Measurements from ENCODE around the gene PNRC2.
"Not testable (repeated sequence)": the region's sequence is repeated elsewhere in the genome, so short reads cannot be mapped to it uniquely, and the experiment has no call there.

PNRC2 gene

DNA sequence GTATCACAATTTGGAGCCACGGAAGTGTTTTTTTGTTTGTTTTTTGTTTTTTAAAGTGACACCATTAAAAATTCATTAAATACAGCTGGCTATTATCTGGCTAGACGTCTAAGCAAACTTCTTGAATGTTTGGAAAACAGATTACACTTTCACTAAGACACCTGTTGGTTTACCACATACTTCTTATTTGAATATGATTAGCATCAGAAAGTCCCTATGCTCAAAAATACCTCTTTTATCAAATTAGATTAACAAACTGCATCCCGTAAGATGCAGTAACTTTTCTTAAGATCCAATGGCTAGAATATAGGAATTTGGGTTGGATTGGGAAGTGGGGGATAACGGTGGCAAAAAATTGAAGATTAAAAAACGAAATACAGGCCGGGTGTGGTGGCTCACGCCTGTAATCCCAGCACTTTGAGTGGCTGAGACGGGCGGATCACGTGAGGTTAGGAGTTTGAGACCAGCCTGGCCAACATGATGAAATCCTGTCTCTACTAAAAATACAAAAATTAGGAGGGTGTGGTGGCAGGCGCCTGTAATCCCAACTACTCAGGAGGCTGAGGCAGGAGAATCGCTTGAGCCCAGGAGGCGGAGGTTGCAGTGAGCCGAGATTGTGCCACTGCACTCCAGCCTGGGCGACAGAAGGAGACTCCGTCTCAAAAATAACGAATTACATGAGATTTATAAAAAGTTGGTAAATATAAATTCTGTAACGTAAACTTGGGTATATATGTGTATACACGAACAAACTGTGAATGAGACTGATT is 1.4 kb upstream of the PNRC2 start:
- H3K36me3 ChIP-seq (ENCODE audit: insufficient read depth, low read length), result peaks cover 14% of the 10 kb centered on the region

DNA sequence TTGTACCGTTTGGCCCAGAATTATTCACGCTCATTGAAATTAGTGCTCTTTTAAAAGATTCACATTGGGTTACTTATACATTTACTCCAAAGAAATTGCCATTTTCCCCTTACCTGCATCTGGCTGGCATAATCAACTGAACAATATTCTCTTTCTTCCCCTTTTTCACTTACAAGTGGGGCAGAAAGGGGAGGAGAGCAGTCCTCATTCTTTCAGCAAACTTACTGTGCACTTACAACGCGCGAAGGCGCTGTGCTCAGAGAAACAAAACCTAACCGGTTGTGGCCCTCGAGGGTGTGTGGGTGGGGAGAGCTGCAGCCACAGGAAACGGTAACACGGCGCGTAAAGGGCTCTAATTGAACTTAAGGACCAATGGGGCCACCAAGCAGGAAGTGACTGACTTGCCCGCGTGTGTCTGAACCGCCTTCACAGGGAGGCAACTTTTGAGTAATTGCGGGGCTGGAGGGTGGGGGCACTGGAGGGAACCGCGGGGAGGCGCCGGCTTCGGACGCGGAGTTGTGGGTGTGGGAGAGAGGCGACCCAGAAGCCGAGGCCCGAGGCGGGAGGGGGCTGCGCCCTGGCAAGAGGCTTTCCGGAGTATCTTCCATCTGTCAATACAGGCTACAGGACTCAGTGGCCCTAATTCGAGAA is 693 bp upstream of the PNRC2 start:
- Histone ChIP-seq H3K4me3 (ENCODE audit: low read length) (peak overlapping the region; percentile 95), H3K4me1 (ENCODE audit: control insufficient read depth, insufficient read depth, low read length) (peaks cover 20% of the 10 kb centered on the region), H3K9me3 (replicated peaks; ENCODE audit: low read length) (no peaks in the 10 kb centered on the region)

More for the DNA sequence above, 1.4 kb upstream of the PNRC2 start:
- H3K9me3 ChIP-seq (replicated peaks; ENCODE audit: low read length); H3K27me3 ChIP-seq (ENCODE audit: control insufficient read depth, insufficient read depth, low read length): not testable (repeated sequence)
- H3K4me3 ChIP-seq (ENCODE audit: low read length), result peak overlapping the region; percentile 95
- H3K4me2 ChIP-seq (ENCODE audit: low read length), result peak overlapping the region; percentile 81
- H3K9ac ChIP-seq (ENCODE audit: low read depth, low read length), result peak overlapping the region; percentile 96
- H3K4me1 ChIP-seq (ENCODE audit: control insufficient read depth, insufficient read depth, low read length), result peaks cover 20% of the 10 kb centered on the region

DNA sequence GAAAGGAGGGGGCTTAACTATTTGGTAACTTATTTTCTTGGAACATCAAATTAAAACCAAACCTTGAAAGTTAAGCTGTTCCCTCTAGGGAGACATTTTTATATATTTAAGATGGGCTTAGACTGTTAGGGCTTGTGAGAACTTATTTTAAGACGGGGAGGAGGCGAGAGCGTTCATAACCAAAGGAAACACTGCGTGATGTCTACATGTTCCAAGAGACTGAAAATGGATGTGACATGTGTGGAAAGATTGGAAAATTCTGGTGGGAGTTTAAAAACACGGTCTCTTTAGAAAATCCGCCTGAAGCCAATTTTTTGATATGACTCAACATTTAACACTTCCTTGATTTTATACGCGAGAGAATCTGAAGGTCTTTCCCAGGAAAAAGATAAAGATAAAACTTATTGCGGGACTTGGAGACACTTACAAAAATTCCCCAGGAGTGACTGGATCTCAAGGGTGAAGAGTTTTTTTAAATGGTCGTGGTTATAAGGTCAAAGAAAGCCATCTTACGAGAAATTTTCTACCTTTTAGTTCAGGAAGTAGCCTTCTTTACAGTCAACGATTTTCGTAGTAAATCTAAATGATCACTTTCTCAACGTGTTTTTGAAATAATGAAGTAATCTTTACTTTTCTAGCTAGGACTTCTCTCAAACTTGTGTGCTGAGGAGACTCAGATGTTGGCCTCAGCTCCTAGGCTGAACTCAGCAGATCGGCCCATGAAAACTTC is 828 bp downstream of the PNRC2 start:
- H3K9me3 ChIP-seq (replicated peaks; ENCODE audit: low read length), result no peaks in the 10 kb centered on the region
- H3K36me3 ChIP-seq (ENCODE audit: insufficient read depth, low read length), result peaks cover 24% of the 10 kb centered on the region
- peak overlapping the region; percentile 83 for H3K4me2 ChIP-seq (ENCODE audit: low read length)
- peak overlapping the region; percentile 96 for H3K9ac ChIP-seq (ENCODE audit: low read depth, low read length)
- H3K4me1 ChIP-seq (ENCODE audit: control insufficient read depth, insufficient read depth, low read length), result peaks cover 10% of the 10 kb centered on the region
- no peaks in the 10 kb centered on the region for H3K27me3 ChIP-seq (ENCODE audit: control insufficient read depth, insufficient read depth, low read length)
- H3K4me3 ChIP-seq (ENCODE audit: low read length), result peak overlapping the region; percentile 95

More for the DNA sequence above, 693 bp upstream of the PNRC2 start:
- no peaks in the 10 kb centered on the region for H3K27me3 ChIP-seq (ENCODE audit: control insufficient read depth, insufficient read depth, low read length)
- peak overlapping the region; percentile 96 for H3K9ac ChIP-seq (ENCODE audit: low read depth, low read length)
- peak overlapping the region; percentile 81 for H3K4me2 ChIP-seq (ENCODE audit: low read length)
- peaks cover 22% of the 10 kb centered on the region for H3K36me3 ChIP-seq (ENCODE audit: insufficient read depth, low read length)

DNA sequence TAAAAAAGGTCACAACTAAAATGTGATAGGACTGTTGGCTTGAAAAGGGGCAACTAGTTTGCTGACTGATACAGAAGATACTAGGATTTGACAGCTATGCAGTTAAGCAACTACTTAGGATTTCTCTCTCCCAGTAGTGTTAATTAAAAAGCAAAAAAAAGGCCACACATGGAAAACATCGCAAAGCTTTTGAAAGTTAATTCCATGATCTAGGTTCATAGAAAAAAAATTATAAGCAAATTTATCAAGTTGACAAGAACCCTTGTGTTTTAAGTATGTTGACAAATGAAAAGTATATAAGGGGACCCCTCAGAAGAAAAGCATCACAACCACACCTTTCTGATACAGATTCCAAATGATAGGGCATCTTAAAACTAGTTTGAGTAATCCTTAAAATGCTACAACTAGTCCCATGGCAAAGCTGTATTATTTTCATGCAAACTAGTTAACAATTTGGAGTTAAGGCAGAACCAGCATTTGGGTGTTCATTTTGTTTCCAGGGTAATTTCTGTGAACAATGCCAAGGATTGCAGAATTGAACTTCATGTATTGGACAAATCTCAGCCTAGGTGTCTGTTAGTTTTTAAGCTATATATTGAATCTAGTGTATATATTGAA is 4.1 kb downstream of the PNRC2 start:
- peaks cover 55% of the 10 kb centered on the region for H3K36me3 ChIP-seq (ENCODE audit: insufficient read depth, low read length)

DNA sequence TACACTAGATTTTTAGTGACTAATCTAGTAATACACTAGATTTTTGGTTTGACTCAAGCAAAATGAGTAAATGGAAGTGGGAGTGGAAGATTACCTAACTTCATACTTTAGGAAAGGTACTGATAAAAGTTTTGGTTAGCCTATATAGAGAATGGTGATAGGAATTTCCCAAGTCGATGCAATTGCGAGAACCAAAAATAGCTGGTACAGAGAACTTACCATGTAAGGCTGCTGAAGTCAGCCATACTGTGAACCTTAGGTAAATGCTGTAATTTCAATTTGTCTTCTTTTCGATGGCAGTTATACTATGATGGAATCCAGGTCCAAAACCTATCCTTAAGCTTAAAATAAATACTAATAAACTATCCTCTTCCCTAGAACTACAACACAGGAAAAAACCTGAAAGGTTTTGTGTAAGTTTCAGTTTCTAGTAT is 4.6 kb downstream of the PNRC2 start:
- Histone ChIP-seq H3K27me3 (ENCODE audit: control insufficient read depth, insufficient read depth, low read length) (no peaks in the 10 kb centered on the region), H3K4me3 (ENCODE audit: low read length) (no peak overlapping the region), H3K9me3 (replicated peaks; ENCODE audit: low read length) (no peaks in the 10 kb centered on the region), H3K9ac (ENCODE audit: low read depth, low read length) (no peak overlapping the region), H3K4me2 (ENCODE audit: low read length) (no peak overlapping the region), H3K4me1 (ENCODE audit: control insufficient read depth, insufficient read depth, low read length) (no peaks in the 10 kb centered on the region), H3K36me3 (ENCODE audit: insufficient read depth, low read length) (peaks cover 57% of the 10 kb centered on the region)

More for the DNA sequence above, 4.1 kb downstream of the PNRC2 start:
- H3K4me2 ChIP-seq (ENCODE audit: low read length), result no peak overlapping the region
- no peak overlapping the region for H3K9ac ChIP-seq (ENCODE audit: low read depth, low read length)
- H3K4me1 ChIP-seq (ENCODE audit: control insufficient read depth, insufficient read depth, low read length), result peaks cover 1% of the 10 kb centered on the region
- H3K27me3 ChIP-seq (ENCODE audit: control insufficient read depth, insufficient read depth, low read length), result no peaks in the 10 kb centered on the region
- H3K4me3 ChIP-seq (ENCODE audit: low read length), result no peak overlapping the region
- no peaks in the 10 kb centered on the region for H3K9me3 ChIP-seq (replicated peaks; ENCODE audit: low read length)

DNA sequence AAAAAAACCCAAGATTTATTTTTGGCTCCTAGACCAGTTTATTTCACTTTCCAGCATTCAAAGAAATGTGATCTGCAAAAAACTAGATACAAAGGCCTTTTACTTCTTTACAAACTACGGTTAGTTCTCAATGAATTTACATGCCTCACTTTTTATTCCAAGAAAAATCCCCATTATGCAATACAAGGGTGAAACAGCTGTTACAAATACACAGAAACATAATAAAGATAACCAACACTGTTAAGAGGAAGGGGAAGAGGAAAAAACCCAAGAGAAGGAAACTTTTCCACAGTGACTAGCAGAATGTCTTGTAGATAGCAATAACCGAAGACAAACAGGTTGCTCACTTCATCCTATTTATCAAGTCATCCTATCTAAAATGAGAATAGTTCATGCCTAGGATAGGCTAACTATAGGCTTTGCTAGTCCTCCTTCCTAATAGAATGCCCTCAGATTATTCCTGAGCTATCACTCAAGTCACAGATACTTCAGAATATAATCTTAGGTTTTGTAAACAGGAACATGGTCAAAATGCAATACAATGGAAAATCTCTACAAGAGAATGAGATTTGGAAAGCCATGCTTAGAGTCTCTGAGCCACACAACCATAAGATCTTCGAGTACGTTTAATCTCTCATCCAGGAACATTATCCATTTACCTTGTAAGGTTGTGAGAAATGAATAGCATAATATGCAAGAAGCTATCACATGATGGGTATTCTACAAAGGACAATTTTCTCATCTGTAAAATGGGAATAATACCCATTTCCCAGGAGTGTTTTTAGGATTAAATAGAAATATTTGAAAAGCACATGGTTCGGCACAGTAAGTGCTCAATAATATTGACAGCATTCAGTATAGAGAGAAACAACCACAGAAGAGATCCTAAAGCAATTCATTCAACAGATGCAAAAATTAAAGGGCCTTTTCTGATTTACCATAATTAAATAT is 5.4 kb downstream of the PNRC2 start:
- no peaks in the 10 kb centered on the region for H3K27me3 ChIP-seq (ENCODE audit: control insufficient read depth, insufficient read depth, low read length)
- H3K4me3 ChIP-seq (ENCODE audit: low read length), result no peak overlapping the region
- no peak overlapping the region for H3K9ac ChIP-seq (ENCODE audit: low read depth, low read length)
- H3K9me3 ChIP-seq (replicated peaks; ENCODE audit: low read length), result no peaks in the 10 kb centered on the region
- peaks cover 65% of the 10 kb centered on the region for H3K36me3 ChIP-seq (ENCODE audit: insufficient read depth, low read length)
- H3K4me1 ChIP-seq (ENCODE audit: control insufficient read depth, insufficient read depth, low read length), result no peaks in the 10 kb centered on the region
- no peak overlapping the region for H3K4me2 ChIP-seq (ENCODE audit: low read length)

DNA sequence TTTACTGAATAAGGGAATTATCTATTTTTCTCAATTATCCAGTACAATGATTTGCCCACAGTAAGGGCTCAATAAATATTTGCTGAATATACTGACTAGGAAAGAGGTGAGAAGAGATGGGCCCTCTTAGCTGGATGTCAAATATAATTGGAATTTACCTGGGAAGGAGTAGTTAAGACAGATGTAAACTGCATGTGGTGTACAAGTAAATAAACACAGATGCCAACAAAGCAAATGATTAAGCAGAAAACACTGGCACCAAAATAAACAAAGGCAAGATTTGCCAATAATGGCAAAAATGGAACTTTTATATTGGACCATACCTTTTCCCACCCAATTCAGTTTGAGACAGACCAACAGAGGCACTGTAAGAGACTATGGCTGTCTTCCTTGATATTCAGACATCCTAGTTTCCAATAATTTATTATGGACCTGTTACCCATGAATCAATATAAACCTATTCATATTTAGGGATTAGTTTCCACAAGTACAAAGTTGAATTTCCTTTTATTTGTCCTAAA is 7.4 kb downstream of the PNRC2 start:
- no peaks in the 10 kb centered on the region for H3K4me1 ChIP-seq (ENCODE audit: control insufficient read depth, insufficient read depth, low read length)
- peaks cover 70% of the 10 kb centered on the region for H3K36me3 ChIP-seq (ENCODE audit: insufficient read depth, low read length)
- H3K27me3 ChIP-seq (ENCODE audit: control insufficient read depth, insufficient read depth, low read length), result no peaks in the 10 kb centered on the region
- no peak overlapping the region for H3K4me3 ChIP-seq (ENCODE audit: low read length)
- H3K4me2 ChIP-seq (ENCODE audit: low read length), result no peak overlapping the region
- no peaks in the 10 kb centered on the region for H3K9me3 ChIP-seq (replicated peaks; ENCODE audit: low read length)
- no peak overlapping the region for H3K9ac ChIP-seq (ENCODE audit: low read depth, low read length)

DNA sequence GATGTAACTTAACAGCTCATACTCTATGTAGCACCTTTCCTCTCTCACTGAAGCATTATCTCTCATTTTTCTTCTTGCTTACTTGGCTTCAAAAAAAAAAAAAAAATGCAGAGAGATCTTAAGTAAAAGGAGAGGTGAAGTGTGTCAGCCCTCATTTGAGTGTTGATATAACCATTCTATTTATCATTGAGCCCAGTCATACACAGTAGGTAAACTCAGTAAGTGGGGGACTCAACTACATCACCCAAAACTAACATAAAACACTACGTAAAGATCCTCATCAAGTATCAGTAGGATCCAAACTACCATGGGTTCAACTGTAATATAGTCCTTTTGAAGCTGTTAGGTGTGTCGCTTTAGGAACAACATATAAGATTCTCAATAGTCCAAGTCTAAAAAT is 8.2 kb downstream of the PNRC2 start:
- H3K9ac ChIP-seq (ENCODE audit: low read depth, low read length), result no peak overlapping the region
- no peaks in the 10 kb centered on the region for H3K9me3 ChIP-seq (replicated peaks; ENCODE audit: low read length)
- no peaks in the 10 kb centered on the region for H3K4me1 ChIP-seq (ENCODE audit: control insufficient read depth, insufficient read depth, low read length)
- peaks cover 71% of the 10 kb centered on the region for H3K36me3 ChIP-seq (ENCODE audit: insufficient read depth, low read length)
- no peak overlapping the region for H3K4me3 ChIP-seq (ENCODE audit: low read length)
- H3K4me2 ChIP-seq (ENCODE audit: low read length), result no peak overlapping the region
- no peaks in the 10 kb centered on the region for H3K27me3 ChIP-seq (ENCODE audit: control insufficient read depth, insufficient read depth, low read length)

DNA sequence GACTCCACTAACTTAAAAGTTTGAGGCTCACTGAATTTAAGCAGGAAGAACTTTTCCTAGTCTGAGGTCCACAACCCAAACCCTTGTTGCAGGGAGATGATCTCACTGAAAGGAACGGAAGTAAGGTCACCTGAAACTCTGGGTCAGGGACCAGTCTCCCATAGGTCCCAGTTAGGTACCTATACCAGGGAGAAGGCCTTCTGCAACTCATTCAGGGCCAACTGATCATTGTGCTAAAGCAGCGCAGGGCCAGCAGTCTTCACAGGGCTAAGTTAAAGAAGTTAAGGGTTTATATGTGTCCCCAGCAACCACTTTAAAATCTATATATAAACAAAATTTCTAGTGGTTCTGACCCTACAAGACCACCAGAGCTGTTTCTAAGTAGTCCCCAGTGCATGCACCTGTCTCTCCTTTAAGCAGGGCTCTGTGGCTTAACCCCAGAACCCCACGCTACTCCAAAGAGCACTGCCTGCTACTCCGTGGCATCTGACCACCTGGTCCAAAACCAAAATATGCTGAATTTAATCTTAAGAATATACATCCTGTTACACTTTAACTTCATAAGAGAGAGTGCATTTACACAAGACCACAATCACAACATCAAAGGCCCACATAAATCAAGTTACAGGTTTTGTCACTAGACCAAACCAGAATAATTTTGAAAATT is 17.7 kb downstream of the PNRC2 start:
- no peak overlapping the region for H3K9ac ChIP-seq (ENCODE audit: low read depth, low read length)
- H3K4me1 ChIP-seq (ENCODE audit: control insufficient read depth, insufficient read depth, low read length), result peaks cover 37% of the 10 kb centered on the region
- peak overlapping the region; percentile 97 for H3K4me3 ChIP-seq (ENCODE audit: low read length)
- H3K4me2 ChIP-seq (ENCODE audit: low read length), result peak overlapping the region; percentile 80
- no peaks in the 10 kb centered on the region for H3K9me3 ChIP-seq (replicated peaks; ENCODE audit: low read length)
- H3K36me3 ChIP-seq (ENCODE audit: insufficient read depth, low read length), result peaks cover 29% of the 10 kb centered on the region
- no peaks in the 10 kb centered on the region for H3K27me3 ChIP-seq (ENCODE audit: control insufficient read depth, insufficient read depth, low read length)

DNA sequence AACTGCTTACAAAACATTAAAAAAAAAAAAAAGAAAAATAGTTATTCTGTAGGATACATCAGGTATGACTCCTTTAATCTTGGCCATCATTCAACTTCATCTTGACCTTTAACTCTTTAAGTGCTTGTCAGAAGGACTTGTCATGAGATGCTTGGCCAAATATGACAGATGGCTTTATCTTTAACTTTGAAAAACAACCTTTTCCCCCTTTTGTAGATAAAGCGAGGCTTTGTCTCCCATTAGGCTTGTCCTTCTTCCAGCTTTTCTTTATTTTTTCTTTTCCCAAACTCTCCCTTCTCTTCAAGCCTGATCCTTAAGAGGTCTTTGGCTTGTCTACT is 18.2 kb downstream of the PNRC2 start:
- H3K4me3 ChIP-seq (ENCODE audit: low read length), result peak overlapping the region; percentile 97
- no peak overlapping the region for H3K9ac ChIP-seq (ENCODE audit: low read depth, low read length)
- no peaks in the 10 kb centered on the region for H3K9me3 ChIP-seq (replicated peaks; ENCODE audit: low read length)
- peak overlapping the region; percentile 80 for H3K4me2 ChIP-seq (ENCODE audit: low read length)
- peaks cover 37% of the 10 kb centered on the region for H3K4me1 ChIP-seq (ENCODE audit: control insufficient read depth, insufficient read depth, low read length)
- H3K27me3 ChIP-seq (ENCODE audit: control insufficient read depth, insufficient read depth, low read length), result no peaks in the 10 kb centered on the region
- H3K36me3 ChIP-seq (ENCODE audit: insufficient read depth, low read length), result peaks cover 29% of the 10 kb centered on the region
